ENCODE measurements around the gene NCF4.

The NCF4 gene

DNA sequence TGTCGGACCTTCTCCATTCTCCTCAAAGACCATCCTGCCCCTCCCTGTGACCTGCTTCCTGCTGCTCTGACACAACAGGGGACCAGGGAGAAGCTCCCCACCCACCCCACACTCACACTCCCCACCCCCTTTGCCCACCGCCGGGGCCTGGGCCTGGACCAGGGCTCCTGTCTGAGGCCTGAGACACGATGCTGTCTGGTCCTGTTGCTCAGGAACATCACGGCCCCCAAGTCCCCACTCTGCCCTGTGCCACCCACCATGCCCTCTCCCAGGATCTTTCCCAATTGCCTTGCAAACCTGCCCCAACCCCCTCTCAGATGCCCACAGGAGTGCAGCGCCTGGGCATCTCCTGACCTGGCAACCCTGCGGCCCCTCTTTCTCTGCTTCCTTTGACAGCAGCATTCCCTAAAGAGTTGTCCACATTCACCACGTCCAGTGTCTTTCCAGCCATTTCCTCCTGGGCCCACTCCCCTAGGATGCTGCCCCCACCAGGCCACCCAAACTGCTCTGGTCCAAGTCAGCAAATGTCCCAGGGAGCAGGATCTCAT is 63.4 kb downstream of the NCF4 start:
- no peak for DNase-seq

DNA sequence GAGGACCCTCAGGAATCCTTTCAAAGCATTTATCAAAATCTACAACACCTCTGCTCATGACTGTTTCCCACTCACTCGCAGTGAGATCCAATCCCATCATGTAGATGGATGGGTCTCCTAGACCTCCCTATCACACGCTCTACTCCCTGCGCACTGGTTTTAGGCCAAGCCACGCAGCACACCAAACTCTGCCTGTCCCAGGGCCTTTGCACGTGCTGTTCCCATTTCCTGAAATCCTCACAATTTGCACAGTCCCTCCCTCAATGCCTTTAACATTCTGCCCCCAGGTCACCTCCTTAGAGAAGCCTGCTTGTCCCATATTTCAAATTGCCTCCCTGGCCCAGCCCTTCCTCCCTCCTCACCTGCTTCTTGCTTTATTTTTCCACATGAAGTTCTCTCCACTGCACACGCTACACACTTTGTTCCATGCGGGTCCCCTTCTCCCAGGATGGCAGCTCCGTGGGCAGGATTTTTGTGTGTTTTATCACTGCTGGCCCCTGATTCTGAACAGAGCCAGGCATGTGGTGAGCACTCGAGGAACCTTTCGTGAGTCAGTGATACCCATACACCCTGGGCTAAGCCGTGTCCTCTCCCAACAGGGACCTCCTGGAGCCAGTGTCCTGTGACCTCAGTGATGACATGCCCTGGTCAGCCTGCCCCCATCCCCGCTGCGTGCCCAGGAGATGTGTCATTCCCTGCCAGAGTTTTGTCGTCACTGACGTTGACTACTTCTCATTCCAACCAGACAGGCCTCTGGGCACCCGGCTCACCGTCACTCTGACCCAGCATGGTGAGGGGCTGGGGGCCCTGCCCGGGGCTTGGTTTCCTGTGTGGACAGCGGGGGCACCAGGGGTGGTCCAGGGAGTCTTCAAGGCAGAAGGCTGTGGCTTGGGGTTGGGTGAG is 64.8 kb downstream of the NCF4 start:
- no peak for DNase-seq

DNA sequence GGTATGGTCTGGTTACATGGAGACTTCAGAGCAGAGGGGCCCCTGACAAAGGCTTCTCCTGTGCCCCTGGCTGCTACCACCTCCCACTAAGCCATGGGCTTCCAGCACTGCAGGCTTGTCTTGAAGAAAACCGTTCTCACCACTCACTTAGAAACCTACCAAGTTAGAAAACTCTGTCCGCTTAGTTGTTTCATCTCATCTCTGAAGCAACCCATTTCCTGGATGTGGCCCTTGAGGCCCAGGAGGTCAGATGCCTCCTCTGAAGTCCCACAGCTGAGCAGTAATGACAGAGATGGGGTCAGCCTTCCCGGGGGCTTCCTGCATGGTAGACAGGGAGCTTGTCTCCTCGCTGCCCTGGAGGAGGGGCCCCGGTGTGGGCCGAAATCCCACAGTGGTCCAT is 65.5 kb downstream of the NCF4 start:
- DNase-seq, result no peak

DNA sequence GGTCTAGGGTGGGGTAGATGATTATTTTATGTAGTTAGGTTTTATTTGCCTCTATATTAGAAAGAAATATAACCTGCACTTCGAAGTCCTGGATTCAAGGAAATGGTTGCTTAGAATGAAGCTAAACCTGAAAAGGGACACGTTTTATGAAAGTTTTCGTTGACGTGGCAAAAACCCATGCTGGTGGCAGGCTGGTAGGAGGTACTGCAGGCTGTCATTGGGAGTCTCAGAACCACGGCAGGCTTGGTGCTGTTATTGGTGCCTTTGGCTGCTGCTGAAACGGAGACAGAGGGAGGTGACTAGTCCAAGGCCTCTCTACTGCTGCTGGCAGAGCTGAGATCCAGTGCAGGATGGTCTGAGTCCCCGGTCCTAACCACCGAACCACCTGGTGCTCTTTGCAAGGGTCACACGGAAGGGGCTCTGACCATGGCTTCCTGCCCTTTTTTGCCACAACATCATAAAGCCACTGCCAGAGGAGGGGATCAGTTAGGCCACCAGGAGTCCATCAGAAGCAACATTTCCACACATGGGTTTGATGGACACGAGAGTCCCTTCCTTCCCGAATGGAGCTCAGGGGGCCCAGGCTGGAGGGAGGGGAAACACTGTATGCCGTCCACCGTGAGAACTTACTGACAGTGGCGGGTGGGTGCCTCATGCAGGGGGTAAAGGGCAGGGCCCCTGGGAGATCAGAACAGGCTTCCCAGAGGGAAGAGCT is 66.1 kb downstream of the NCF4 start:
- DNase-seq, result no peak

All from activated CD8-positive, alpha-beta memory T cell treated with anti-CD3 and anti-CD28 coated beads, Interleukin-2, amount 50 U/mL, for 4 hours (primary cell).